GM10266 (cell line): Measurements from ENCODE around the gene LRRC2.

ENCODE experiments used
- DNase-seq: peaks from one replicate; pipeline ENCODE4 v3.0.0; 2012; ENCODE audit errors: extremely low spot score
- TF ChIP-seq, protein P1 (sequence below): IDR thresholded peaks from 2 replicates; pipeline ENCODE4 v1.5.1; 2012; ENCODE audit warnings: mild to moderate bottlenecking, low read depth; ENCODE audit not compliant: control insufficient read depth, insufficient read depth; ENCODE audit errors: missing control alignments

LRRC2 gene

DNA sequence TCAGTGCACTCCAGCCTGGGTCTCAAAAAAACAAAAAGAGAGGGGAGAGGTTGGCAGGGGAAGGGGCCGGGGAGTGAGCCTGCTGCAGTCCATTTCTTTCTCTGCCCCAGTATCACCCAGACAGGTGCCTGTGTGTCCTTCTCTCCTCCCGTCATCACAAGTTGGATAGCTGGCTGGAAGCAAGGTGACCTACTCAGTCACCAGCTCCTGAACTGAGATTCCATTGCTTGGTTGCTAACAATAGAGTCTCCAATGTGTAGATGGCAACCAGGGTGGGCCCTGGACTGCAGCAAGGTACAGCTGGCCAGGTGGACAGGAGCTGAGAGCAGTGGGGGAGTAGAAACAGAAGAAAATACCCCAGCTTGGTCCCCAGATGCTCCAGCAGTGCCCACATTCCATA is 4.6 kb downstream of the LRRC2 start:
- no peak for DNase-seq
- TF ChIP-seq, protein P1, sequence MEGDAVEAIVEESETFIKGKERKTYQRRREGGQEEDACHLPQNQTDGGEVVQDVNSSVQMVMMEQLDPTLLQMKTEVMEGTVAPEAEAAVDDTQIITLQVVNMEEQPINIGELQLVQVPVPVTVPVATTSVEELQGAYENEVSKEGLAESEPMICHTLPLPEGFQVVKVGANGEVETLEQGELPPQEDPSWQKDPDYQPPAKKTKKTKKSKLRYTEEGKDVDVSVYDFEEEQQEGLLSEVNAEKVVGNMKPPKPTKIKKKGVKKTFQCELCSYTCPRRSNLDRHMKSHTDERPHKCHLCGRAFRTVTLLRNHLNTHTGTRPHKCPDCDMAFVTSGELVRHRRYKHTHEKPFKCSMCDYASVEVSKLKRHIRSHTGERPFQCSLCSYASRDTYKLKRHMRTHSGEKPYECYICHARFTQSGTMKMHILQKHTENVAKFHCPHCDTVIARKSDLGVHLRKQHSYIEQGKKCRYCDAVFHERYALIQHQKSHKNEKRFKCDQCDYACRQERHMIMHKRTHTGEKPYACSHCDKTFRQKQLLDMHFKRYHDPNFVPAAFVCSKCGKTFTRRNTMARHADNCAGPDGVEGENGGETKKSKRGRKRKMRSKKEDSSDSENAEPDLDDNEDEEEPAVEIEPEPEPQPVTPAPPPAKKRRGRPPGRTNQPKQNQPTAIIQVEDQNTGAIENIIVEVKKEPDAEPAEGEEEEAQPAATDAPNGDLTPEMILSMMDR = no peak

DNA sequence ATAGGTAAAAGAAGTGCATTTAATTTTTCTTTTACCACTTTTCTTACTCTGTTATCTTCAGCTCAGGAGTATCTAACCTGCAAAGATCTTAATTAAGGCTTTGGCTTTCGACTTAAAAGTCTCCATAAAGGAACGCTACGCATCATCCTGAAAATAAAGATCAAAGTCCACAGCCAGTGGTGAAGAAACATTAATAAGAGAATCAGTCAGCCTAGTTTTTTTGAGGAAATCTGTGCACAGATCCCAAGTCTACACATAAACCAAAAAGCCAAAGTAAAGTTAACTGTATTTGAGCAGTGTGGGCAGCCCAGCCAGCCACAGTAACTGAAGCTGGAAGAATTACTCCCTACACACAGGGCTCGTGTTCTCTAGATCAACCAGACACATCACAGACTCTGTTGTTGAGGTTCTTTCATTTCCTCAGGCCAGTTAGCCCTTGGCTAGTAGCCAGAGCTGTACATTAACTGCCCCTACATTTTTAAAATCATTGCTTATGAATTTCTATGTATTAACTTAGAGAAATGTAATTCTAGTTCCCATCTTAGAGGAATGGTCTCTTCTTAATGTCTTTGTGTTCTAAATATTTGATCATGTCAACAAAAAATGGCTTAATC is 6.9 kb downstream of the LRRC2 start:
- no peak for DNase-seq
- TF ChIP-seq, protein P1 = no peak

DNA sequence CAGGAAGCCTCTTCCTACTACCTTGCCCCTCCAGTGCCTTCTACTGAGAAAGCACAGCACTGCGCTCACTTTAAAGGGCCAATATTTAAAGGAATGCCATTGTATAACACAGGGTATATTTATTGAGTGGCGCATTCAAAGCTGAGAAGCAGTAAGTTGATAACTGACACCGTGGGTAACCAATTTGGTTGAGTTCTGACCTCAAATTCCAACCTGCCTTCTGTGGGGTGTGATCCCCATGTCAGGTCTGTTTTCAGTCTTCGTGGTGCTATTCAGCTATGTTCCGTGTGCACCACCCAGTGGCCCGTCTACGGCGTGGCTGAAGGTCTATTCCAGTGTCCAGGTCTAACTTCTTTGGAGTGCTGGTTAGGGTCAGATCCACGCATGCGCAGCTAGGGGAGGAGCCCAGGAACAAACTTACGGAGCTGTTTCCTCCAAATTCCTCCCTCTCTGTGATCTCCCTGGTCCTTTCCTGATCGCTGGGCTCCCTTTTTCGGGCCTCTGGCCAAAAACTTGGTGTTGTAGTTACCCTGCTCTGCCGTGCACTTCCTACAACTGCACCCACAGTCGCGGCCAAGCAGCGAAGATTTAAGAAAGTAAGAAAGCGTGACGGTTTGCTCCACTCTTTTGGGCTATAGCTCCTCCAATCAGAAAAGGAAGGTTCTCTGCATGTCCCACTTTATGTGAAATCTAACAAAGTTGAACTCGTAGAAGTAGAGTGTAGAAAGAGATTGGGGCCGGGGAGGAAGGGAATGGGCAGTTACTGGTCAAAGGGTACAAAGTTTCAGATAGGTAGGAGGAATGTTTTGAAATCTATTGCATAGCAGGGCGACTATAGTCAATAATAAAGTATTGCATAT is 7.7 kb downstream of the LRRC2 start:
- peak; percentile 79 for DNase-seq
- TF ChIP-seq, protein P1 = peak; percentile 89

DNA sequence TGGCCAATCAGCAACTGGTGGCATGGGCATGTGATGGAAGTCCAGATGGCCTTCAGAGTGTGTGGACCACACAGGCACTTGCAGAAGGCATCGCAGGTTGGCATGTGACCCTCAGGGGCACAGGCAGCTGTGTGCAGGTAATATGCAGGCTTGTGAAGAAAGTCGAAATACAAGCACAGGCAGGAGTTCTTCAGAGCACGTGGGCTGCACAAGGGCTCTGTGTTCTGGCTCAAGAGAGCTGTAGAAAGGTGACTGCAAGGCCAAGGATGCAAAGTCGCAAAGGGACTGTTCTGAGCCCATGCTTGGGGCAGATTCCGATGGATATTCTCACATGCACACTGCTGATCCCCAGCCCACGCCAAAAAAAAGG is 8.3 kb downstream of the LRRC2 start:
- no peak for DNase-seq
- TF ChIP-seq, protein P1 = no peak

DNA sequence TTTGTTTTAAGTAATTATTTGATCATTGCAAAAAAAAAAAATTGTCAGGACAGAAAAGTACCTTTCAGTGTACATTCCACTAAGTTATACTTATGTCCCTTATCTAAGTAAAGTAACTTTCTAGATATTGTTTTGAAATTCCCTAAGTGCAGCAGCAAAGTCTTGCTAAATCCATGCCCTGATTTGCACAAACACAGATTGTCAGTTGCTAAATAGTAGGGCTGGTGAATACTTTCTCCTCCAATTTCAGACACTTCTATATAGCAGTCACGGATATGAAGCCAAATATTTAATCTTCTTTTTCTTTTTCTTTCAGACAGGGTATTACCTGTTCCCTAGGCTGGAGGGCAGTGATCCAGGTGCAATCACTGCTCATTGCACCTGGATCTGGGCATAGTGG is 12.9 kb downstream of the LRRC2 start:
- TF ChIP-seq, protein P1 = no peak
- no peak for DNase-seq

DNA sequence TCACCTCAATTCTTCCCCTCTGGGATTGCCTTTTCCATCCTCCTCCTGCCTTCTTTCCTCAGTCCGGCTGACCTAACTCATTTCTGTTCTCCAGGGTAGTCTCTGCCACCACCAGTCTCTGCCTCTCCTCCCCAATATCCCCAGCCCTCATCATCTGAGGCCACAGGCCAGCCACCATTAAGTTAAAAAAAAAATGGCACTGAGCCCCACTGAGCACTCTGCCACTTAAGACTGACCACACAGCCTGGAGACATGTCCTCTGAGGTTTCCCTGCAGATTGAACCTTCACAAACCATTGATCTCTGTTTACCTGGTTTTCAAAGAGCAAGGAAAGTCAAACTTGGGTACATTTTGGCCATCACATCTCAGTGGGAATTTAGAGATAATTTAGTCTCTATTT is 13.6 kb downstream of the LRRC2 start:
- DNase-seq = no peak
- TF ChIP-seq, protein P1 = no peak

DNA sequence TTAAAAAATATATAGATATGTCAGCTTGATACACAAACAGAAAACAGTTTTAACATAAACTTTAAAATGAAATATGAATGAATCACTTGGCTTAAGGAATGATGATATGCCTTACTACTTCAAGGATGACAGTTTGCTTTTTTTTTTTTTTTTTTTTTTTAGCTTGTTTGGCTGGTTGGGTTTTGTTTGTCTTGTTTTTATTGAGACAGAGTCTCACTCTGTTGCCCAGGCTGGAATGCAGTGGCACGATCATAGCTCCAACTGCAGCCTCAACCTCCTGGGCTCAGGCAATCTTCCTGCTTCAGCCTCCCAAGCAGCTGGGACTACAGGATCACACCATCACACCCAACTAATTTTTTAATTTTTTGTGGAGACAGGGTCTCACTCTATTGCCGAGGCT is 14.5 kb downstream of the LRRC2 start:
- TF ChIP-seq, protein P1 = no peak
- no peak for DNase-seq
